ENCODE data around the gene GBE1.
A peak's percentile ranks its signal among the peaks of the same experiment; 100 is the strongest.

GBE1 gene

DNA sequence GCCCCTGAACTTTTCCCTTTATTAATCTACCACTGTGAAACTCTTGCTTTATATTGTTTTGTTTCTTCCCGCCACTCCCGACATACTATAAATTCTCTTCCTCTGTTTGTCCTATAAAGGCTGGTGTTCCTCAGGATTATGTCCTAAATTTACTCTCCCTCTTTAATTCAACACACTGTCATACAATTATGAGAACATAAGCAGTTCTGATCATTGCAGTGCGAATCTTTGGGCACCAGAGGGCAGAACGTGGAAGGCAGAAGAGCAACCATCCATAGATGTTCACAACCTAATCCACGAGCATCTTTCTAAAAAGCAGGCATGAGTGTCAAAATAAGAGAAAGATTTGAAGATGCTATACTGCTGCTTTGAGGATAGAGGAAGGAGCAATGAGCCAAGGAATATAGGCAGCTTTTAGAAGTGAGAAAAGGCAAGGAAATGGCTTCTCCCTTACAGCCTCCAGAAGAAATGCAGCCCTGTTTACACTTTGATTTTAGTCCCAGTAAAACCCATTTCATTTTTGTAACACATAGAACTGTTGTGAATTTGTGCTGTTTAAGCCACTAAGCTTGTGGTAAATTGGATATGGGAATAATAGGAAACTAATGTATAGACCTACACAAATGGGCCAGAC, 179.4 kb downstream of the GBE1 start:
- DNase-seq (ENCODE audit: insufficient read length, low spot score) (no peak), FAIRE-seq (peak; percentile 90)
- no peak for TF ChIP-seq POLR2A (IDR thresholded peaks at IDR 0.05; ENCODE audit: low read depth, low read length)

GRCh38 chr3:81580355-81580754, 181.1 kb downstream of the GBE1 start:
- FAIRE-seq, result no peak
- DNase-seq (ENCODE audit: insufficient read length, low spot score), result no peak
- TF ChIP-seq POLR2A (IDR thresholded peaks at IDR 0.05; ENCODE audit: low read depth, low read length), result no peak

- DNase-seq (ENCODE audit: insufficient read length, low spot score) (no peak), FAIRE-seq (no peak)
Measured at GRCh38 chr3:81579744-81580143, 181.7 kb downstream of the GBE1 start.

GRCh38 chr3:81572201-81572756, 189.2 kb downstream of the GBE1 start:
- no peak for TF ChIP-seq POLR2A (IDR thresholded peaks at IDR 0.05; ENCODE audit: low read depth, low read length)
- FAIRE-seq, result no peak

More at GRCh38 chr3:81579744-81580143, 181.7 kb downstream of the GBE1 start:
- no peak for TF ChIP-seq POLR2A (IDR thresholded peaks at IDR 0.05; ENCODE audit: low read depth, low read length)

GRCh38 chr3:81568378-81568777, 193.1 kb downstream of the GBE1 start:
- no peak for TF ChIP-seq POLR2A (IDR thresholded peaks at IDR 0.05; ENCODE audit: low read depth, low read length)
- DNase-seq (ENCODE audit: insufficient read length, low spot score), result no peak
- FAIRE-seq, result no peak

More at GRCh38 chr3:81572201-81572756, 189.2 kb downstream of the GBE1 start:
- DNase-seq (ENCODE audit: insufficient read length, low spot score), result no peak

- TF ChIP-seq POLR2A (IDR thresholded peaks at IDR 0.05; ENCODE audit: low read depth, low read length), result no peak
- FAIRE-seq (no peak), DNase-seq (ENCODE audit: insufficient read length, low spot score) (no peak)
Measured at GRCh38 chr3:81565041-81565440, 196.4 kb downstream of the GBE1 start.

- DNase-seq (ENCODE audit: insufficient read length, low spot score) (no peak), FAIRE-seq (no peak)
- TF ChIP-seq POLR2A (IDR thresholded peaks at IDR 0.05; ENCODE audit: low read depth, low read length), result no peak
Measured at GRCh38 chr3:81558106-81558505, 203.3 kb downstream of the GBE1 start.

DNA sequence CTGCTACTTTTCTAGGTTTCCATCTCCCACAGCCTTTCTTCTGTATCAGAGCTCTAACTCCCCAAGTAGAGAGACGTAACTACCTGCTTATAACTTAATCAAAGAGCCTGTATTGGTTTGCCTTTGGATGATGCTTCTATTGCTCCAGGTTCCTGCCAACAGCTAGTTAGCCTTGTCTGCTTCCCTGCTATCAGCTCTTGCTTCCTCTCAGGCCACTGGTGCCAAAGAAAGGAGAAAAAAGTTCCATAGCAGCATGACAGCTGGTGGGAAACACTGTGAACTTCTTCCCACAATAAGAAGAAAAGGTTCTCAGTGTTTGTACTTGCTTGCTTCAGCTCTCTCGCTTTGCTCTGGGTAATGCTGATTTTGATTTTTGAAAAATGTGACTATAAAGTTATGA, 206.6 kb downstream of the GBE1 start:
- TF ChIP-seq POLR2A (IDR thresholded peaks at IDR 0.05; ENCODE audit: low read depth, low read length), result no peak
- DNase-seq (ENCODE audit: insufficient read length, low spot score) (no peak), FAIRE-seq (no peak)

GRCh38 chr3:81554388-81554787, 207.1 kb downstream of the GBE1 start:
- no peak for DNase-seq (ENCODE audit: insufficient read length, low spot score)
- no peak for TF ChIP-seq POLR2A (IDR thresholded peaks at IDR 0.05; ENCODE audit: low read depth, low read length)
- no peak for FAIRE-seq

- TF ChIP-seq POLR2A (IDR thresholded peaks at IDR 0.05; ENCODE audit: low read depth, low read length), result no peak
- no peak for FAIRE-seq
- no peak for DNase-seq (ENCODE audit: insufficient read length, low spot score)
Measured at GRCh38 chr3:81550415-81550814, 211.0 kb downstream of the GBE1 start.

- no peak for DNase-seq (ENCODE audit: insufficient read length, low spot score)
- TF ChIP-seq POLR2A (IDR thresholded peaks at IDR 0.05; ENCODE audit: low read depth, low read length), result no peak
- FAIRE-seq, result no peak
Measured at GRCh38 chr3:81549831-81550230, 211.6 kb downstream of the GBE1 start.

DNA sequence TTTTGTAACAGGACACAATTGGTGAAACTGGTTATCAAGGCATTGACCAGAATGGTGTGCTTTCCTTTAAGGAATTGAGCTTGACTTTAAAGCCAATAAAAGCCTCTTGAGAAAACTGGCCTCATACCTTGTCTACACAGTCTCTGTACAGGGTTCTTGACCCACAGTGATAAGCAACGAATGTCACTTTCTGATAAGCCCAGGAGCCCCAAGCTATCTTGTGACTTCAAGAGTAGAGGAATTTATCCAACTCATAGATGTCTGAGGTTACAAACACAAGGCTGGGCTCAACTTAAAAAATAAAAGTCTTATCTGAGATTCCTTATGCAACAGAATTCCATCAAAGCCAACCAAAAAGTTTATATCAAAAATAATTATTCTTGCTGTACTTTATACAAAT, 212.1 kb downstream of the GBE1 start:
- FAIRE-seq (no peak), DNase-seq (ENCODE audit: insufficient read length, low spot score) (no peak)
- TF ChIP-seq POLR2A (IDR thresholded peaks at IDR 0.05; ENCODE audit: low read depth, low read length), result no peak

DNA sequence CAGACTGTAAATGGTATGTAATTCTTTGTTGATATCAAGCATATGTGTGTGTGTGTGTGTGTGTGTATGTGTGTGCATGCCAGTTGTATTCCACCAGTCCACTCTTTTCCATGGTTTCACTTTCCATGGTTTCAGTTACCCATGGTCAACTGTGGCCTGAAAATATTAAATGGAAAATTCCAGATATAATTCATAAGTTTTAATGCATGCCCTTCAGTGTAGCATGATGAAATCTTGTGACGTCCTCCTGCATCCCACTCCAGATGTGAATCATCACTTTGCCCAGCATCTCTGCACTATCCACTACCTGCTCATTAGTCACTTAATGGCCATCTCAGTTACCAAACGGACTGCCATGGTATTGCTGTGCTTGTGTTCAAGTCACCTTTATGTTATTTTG, 215.9 kb downstream of the GBE1 start:
- no peak for DNase-seq (ENCODE audit: insufficient read length, low spot score)
- peak; percentile 38 for FAIRE-seq
- no peak for TF ChIP-seq POLR2A (IDR thresholded peaks at IDR 0.05; ENCODE audit: low read depth, low read length)

GRCh38 chr3:81544385-81544784, 217.1 kb downstream of the GBE1 start:
- TF ChIP-seq POLR2A (IDR thresholded peaks at IDR 0.05; ENCODE audit: low read depth, low read length), result no peak
- DNase-seq (ENCODE audit: insufficient read length, low spot score) (no peak), FAIRE-seq (no peak)

DNA sequence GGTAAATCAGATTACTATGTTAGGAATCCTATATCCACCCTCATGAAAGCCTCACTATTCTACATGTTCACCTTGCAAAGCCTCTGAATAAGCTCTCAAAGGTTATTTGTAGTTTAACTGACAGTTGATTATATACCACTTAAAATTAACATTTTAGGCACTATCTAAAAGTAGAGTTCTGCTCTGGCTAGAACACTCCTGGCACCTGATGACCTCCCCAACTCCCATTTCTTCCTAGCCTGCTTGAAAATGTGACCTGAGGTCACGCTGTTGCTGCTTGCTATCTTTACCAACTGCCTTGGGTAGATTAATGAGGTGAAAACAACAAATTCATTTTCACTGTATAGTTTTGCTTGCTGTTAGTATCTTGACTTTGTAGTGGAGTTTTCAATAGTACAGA, 220.7 kb downstream of the GBE1 start:
- TF ChIP-seq POLR2A (IDR thresholded peaks at IDR 0.05; ENCODE audit: low read depth, low read length), result no peak
- no peak for DNase-seq (ENCODE audit: insufficient read length, low spot score)
- FAIRE-seq, result no peak

All from H54 (cell line).